HG03064 (cell line): ENCODE results near the gene CARS2.

ENCODE experiments used
- ATAC-seq: cut with Tn5 transposase; IDR thresholded peaks from one replicate; pipeline ENCODE4 v1.9.1; 2021; ENCODE audit warnings: low read depth; ENCODE audit not compliant: unreplicated experiment

Gene CARS2

GRCh38 chr13:110658218-110658911 is 47.6 kb downstream of the CARS2 start:
- ATAC-seq, result peak; percentile 72

- no peak for ATAC-seq
These were observed 48.7 kb downstream of the CARS2 start for GRCh38 chr13:110657196-110657595.

- ATAC-seq, result no peak
These were observed 52.1 kb downstream of the CARS2 start for GRCh38 chr13:110653851-110654250.

- no peak for ATAC-seq
These were observed 52.6 kb downstream of the CARS2 start for GRCh38 chr13:110653271-110653670.

- no peak for ATAC-seq
These were observed 53.2 kb downstream of the CARS2 start for GRCh38 chr13:110652764-110653163.

GRCh38 chr13:110652231-110652730 is 53.6 kb downstream of the CARS2 start:
- ATAC-seq, result no peak

- ATAC-seq, result no peak
These were observed 54.1 kb downstream of the CARS2 start for GRCh38 chr13:110651726-110652230.

- ATAC-seq, result no peak
These were observed 54.6 kb downstream of the CARS2 start for GRCh38 chr13:110651271-110651670.

- ATAC-seq, result no peak
These were observed 55.5 kb downstream of the CARS2 start for GRCh38 chr13:110650436-110650835.

GRCh38 chr13:110649551-110649950 is 56.4 kb downstream of the CARS2 start:
- no peak for ATAC-seq

GRCh38 chr13:110648848-110649421 is 57.0 kb downstream of the CARS2 start:
- no peak for ATAC-seq

- ATAC-seq, result no peak
These were observed 57.6 kb downstream of the CARS2 start for GRCh38 chr13:110648146-110648819.

GRCh38 chr13:110647365-110647737 is 58.6 kb downstream of the CARS2 start:
- ATAC-seq, result no peak

- ATAC-seq, result no peak
These were observed 59.2 kb downstream of the CARS2 start for GRCh38 chr13:110646442-110647364.

- ATAC-seq, result no peak
These were observed 60.2 kb downstream of the CARS2 start for GRCh38 chr13:110645750-110646149.

- ATAC-seq, result peak; percentile 93
These were observed 60.9 kb downstream of the CARS2 start for GRCh38 chr13:110644892-110645521.

- no peak for ATAC-seq
These were observed 62.0 kb downstream of the CARS2 start for GRCh38 chr13:110643768-110644421.

GRCh38 chr13:110643324-110643723 is 62.6 kb downstream of the CARS2 start:
- ATAC-seq, result no peak

- ATAC-seq, result no peak
These were observed 63.5 kb downstream of the CARS2 start for GRCh38 chr13:110642291-110642981.
